UCSD-AML1 (cell line): Measurements from ENCODE around the gene IL17RA.
"Not testable (repeated sequence)": the region's sequence is repeated elsewhere in the genome, so short reads cannot be mapped to it uniquely, and the experiment has no call there.

Experiments used
- DNase-seq: peaks from one replicate; lab custom pipeline; 2025; ENCODE audit not compliant: unreplicated experiment; lab: John Stamatoyannopoulos, UW

IL17RA gene

DNA sequence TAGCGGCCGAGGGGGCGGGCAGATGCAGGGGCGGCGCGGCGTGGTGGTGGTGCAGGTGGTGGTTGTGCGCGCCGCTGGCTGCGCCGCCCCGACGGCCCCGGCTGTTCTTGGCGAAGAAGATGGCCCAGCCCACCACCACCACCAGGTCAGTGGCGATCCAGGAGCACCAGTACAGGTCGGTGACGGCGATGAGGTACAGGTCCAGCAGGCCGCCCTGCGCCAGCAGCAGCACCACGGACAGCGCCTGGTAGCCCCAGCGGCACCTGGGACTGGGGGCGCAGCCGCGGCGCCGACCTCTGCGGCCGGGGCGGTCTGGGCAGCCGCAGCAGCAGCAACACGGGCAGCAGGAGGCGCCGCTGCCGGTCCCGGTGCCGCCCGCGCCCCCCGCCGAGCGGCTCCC, 35.5 kb downstream of the IL17RA start:
- DNase-seq: peak; percentile 62

DNA sequence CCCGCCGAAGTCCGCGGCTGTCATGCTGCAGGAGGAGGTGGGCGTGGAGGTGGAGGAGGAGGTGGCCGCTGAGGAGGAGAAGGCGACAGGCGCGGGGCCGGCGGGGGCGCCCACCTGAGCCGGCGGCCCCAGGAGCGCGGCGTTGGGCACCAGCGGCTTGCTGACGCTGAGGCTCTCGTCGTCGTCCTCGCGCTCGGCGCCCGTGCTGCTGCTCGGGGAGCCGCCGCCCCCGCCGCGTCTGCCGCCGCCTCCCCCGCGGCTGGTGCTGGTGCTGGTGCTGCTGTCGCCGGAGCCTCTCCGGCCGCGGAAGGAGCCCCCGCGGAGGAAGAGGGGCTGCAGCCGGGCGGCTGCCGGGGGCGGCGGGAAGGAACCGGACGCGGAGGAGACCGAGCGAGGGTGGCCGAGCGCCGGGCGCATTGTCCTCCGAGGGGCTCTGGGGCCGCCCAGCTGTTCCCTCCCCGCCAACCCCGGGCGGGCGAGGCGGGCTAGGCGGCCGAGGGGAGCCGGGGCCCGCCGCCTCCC, 36.0 kb downstream of the IL17RA start:
- DNase-seq: peak; percentile 55

DNA sequence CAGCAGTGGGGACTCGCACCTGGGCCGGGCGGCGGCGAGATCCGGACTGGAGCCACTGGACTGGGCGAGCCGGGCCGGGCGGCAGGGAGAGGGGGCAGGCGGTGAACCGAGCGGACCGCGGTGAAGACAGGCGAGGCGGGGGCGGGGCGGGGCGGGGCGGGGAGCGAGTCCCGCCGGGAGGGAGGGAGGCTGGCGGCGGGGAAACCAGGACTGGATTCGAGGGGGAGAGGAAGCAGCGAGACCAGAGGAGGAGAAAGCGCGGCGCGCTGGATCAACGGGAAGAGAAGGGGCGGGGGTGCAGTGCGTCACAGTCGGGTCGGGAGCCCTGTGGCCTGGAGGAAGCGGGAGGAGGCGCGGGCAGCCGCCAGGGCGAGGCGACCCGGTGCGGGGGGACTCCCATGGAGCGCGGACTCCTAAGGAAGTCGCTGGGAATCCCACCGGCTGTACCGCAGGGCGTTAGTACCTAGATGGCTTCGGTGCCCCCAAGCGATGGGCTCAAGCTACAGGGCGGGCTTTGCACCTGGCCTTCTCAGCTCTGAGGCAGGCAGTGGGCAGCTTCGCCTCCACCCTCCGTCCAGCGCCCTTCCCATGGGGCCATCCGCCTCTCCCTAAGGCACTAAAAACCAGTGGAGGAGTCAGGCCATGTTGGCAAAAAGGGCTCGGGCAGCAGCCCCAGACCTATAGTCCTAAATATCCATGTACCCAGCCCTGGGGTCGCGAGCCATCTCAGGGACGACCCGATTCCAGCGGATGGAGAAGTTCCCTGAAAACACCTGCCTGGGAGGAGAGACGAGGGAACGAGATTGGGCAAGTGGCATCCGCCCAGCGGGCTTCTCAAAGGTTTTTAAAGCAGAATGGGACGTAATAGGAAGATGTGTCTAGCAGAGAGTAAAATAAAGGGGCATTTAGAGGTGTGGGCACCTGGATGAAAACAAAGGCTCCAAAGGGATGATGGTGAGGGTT, 36.7 kb downstream of the IL17RA start, which contains the start of gene TMEM121B:
Gene TMEM121B, minus strand, starts transcription at position 128 of the 963 bp plus-strand sequence. CDS start 233 bp downstream, outside the sequence.
- DNase-seq: peak; percentile 75

DNA sequence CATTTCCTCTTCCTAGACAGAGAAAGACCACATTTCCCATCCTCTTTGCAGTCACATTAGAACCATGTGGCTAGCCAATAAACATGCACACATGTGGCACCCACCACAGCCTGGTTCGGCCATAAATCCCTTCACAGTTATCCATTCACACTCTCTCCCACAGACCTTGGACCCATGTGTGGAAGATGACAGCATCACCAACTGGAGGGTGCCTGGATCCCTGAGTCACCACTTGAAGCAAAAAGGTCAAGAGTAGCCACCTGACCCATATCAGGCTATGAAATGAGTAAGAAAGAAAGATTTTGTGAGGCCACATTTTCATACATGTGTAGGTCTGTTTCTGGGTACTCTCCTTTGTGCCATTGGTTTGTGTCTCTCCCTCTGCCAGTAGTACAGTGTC, 45.4 kb downstream of the IL17RA start:
- DNase-seq: no peak

DNA sequence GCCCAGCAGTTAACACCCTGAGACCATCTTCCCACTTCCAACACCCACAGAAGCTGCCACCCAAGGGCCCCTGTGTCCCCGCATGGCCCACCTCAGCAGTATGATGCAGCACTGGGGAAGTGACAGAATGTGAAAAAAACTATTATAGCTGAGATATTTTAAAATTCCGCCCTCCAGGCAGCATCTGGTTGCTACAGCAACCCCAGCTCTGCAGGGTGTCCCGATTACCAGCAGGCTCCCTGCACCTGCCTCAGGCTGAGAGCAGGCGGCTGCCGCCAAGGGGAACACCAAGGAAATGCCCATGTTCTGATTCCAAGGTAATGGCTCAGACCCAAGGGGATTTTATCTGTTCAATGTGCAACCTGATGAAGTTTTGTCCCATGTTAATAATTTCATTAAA, 46.9 kb downstream of the IL17RA start:
- no peak for DNase-seq

DNA sequence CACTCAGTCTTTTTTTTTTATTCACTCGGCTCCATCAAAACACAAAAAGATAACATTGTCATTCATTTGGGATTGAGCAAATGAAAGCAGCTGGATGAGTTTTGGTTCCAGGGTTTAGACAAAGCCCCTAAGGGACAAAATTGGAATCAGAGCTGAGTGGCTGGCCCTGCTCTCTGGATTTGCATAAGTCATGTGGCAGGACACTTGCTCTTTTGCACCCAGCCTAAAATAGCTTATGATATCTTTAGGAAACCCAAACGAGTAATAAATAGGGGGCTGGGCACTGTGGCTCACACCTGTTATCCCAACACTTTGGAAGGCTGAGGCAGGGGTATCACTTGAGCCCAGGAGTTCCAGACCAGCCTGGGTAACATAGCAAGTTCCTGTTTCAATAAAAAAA, 47.3 kb downstream of the IL17RA start:
- DNase-seq: no peak

DNA sequence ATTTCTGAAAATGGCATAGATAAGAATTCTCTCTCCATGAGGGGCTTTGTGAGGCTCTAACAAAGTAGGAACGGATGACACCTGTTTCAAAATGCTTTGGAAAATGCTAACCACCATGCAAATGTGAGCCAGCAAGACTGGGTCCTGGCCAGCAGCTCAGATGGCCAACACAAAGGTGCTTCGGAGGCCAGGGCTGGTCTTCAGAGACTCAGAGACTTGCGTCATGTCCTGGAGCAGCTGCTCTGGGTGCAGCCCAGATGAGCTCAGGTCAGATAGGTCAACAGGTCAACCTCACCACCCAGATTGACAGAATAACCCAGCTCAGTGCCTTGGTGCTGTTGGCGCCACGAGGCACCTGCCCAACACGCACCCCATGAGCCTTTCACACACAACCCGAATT, 48.3 kb downstream of the IL17RA start:
- no peak for DNase-seq

DNA sequence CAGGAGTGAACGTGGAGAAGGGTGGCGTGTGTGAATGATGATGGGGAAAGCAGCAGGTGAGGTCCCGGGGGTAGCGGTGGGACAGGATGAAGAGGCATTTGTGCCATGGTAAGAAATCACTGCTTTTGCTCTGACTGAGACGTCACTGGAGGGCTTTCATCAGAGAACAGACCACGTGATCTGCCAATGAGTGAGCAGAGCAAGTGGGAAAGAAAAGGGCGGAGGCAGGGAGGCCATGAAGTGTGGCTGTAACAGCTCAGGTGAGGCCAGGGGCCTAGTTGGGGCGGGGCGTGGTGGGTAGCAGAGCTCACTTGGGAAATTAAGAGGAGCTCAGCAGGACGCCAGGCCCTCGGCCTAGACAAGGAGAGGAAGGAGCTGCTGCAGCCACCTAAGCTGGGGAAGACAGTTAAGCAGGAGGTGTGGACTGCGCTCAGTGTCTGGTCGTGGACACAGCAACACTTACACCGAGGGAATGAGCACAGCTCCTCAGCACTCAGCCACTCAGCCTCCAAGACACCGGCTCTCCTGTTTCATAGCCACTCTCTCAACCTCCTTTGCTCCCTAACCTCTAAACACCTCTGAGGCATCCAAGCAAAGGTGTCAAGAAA, 50.5 kb downstream of the IL17RA start:
- no peak for DNase-seq

DNA sequence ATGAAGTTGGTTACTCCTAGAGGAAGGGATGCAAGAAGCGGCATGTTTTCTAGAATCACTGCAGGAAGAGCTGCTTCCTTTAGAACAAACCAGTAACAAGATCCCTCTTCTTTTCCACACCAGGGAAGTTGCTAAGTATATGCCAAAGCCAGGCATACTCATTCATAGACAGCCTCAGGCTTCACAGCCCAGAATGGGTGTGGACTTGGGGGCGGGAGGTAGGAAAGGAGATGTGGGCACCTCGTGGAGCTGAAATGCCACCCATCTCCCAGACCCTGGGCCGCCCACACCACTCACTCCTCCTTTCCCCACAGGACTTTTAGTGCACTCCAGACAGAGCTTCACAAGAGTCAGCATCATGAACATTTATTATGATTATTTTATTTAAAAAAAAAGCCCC, 52.4 kb downstream of the IL17RA start:
- DNase-seq: no peak

DNA sequence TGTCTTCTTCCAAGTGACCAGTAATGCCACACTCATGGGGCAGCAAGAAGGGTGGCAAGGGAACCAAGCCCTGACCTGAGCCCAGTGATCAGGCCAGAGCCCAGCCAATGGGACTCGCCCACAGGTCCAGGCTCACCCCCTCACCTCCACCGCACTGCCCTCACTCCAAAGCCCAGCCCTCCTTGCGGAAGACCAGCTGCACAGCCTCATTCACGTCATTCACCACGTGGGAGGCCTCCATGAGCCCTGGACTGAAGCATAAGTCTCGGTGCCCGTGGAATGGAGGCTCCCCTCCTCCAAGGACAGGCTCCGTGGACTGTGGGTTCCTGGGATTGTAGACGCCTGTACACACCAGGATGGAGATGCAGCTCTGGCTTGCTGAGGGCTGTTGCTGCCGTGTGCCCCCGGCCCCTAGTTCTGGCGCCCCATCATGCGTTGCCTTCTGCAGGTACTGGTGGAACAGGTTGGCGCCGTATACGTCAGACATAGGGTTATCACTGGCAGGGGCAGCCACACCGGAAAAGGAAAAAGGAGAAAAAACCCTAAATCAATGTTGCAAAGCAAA, 53.1 kb downstream of the IL17RA start:
- no peak for DNase-seq

DNA sequence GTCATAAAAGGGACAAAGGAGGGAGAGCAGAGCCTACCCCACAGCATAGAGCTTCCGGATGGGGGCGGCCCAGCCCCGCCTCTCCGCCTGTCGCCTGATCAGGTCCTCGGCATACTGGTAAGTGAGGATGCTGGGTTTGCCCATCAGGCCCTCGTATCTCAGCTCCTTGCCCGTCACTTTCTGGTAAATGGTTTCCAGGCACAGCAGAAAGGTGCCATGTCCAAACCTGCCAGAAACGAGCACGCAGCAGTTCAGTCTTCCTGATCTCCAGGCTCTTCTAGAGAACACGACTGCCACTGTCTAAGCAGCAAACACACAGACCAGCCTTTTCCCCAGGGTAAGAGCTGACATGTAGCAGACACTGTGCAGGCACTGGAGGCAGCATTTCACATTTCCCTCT, 53.7 kb downstream of the IL17RA start:
- no peak for DNase-seq

DNA sequence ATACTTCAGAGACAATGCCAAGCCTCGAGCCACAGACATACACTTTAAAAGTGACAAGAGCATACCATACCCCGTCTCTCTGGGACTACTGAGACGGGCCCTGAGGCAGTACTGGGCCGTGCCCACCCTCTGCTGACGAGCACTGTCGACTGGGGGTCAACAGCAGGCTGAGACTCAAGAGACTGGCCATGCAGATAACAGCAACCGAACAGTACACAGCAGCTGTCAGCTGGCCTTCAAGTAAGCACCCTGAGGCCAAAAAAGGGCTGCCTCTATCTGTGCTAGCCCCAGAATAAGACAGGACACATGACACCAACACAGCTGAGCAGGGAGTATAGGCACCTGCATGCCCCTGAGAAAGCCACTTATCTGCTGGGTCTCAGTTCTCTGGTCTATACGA, 55.2 kb downstream of the IL17RA start:
- DNase-seq: no peak

DNA sequence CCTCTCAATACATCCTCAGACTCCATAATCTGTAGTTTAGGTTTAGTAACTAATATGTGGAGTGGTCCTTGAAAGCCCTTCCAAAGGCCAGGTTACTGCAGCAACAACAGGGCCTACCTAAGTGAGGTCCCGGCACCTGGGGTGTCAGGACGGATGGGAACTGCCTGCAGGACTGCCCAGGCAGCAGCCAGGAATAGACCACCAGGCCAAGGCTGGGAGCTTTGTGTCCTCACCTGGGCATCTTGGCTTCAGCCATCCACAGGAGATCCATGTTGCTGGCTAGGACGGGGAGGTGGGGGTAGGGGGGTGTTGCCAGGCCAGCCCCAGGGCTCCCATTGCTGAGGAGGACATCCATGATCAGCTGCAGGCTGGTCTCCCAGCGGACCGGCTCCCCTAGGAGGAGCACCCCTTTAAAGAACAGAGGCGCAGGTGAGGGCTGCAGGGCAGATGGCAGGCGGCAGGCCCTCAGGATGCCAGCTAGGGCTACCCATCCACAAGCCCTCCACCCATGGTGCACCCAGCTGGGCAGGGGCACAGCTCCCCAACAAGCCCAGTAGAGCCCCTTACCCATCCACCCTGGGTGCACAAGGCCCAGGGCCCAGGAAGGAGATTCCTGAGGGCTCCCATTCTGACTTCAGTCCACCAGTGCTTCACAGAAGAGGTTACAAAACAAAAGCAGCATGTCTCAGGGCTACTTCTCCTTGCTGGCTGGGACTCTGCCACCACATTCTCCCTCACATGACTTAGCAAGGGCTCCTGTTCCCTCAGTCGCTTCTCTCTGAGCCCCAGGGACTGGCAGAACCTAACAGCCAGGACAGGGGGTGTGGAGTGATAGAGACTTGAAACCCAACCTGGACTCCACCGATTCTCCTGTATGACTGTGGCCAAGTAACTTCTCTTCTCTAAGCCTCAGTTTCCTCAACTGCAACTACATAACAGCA, 56.3 kb downstream of the IL17RA start:
- no peak for DNase-seq

DNA sequence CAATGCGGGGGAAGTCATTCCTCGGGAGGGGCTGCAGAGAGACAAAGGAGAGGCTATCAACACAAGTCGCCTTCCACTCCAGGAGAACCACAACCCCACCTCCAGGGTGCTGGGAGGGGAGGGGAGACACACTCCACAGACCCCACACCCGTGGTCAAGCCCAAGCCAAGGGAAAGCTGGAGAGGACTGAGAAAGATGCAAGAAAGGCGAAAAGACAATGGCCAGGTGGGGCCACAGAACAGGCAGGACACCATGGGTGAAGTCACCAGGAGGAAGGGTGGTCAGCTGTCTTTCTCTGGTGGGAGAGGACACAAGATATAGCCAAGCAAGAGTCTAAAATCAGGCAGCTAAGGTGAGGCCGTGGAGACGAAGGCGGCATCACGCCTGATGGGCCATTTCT, 58.3 kb downstream of the IL17RA start:
- DNase-seq: no peak

DNA sequence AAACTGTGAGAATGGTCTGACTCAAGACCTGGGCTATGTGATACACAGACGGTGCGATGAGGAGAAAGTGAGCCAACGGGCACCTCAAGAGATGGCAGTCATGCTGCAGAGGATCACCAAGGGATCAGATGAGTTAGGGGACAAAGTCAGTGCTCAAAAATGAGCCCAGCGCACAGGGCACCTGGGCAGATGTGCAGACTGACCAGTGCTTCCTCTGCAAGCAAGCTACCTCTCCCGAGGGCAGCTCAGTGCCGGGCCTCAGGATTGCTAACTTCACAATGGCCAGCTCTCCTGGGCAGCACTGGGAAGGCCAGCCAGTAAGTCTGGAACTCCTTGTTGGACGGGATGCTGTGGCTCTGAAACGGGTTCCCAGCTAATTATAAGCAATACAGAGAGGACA, 59.0 kb downstream of the IL17RA start:
- no peak for DNase-seq

DNA sequence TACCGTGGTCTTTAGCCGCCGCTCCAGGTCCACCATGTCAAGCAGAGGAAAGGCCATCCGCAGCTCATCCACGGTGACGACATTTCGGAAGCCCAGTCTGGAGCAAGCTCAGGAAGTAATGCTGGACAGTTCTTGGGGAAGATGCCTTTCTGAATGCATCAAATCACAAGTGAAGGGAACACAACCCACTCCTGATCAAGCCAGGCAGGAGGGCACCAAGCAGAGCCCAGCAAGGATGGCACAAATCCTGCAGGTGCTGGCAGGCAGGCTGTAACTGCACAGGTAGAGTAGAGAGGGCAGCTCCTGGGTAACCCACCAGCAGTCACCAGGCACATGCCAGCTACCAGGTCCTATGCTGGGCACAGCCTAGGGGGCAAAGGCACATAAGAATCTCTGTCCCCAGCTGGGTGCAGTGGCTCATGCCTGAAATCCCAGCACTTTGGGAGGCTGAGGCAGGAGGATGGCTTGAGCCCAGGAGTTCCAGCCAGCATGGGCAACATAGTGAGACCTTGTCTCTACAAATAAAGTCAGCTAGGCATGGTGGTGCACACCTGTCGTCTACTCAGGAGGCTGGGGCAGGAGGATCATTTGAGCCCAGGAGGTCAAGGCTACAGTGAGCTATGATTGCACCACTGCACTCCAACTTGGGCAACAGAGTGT, 60.4 kb downstream of the IL17RA start:
- DNase-seq: no peak

DNA sequence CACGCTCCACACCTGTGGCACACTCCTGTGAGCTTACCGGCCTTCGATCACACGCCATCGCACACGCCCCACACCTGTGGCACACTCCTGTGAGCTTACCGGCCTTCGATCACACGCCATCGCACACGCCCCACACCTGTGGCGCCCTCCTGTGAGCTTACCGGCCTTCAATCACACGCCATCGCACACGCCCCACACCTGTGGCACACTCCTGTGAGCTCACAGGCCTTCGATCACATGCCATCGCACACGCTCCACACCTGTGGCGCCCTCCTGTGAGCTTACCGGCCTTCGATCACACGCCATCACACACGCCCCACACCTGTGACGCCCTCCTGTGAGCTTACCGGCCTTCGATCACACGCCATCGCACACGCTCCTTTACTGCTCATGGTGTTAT, 62.7 kb downstream of the IL17RA start:
- DNase-seq: not testable (repeated sequence)

DNA sequence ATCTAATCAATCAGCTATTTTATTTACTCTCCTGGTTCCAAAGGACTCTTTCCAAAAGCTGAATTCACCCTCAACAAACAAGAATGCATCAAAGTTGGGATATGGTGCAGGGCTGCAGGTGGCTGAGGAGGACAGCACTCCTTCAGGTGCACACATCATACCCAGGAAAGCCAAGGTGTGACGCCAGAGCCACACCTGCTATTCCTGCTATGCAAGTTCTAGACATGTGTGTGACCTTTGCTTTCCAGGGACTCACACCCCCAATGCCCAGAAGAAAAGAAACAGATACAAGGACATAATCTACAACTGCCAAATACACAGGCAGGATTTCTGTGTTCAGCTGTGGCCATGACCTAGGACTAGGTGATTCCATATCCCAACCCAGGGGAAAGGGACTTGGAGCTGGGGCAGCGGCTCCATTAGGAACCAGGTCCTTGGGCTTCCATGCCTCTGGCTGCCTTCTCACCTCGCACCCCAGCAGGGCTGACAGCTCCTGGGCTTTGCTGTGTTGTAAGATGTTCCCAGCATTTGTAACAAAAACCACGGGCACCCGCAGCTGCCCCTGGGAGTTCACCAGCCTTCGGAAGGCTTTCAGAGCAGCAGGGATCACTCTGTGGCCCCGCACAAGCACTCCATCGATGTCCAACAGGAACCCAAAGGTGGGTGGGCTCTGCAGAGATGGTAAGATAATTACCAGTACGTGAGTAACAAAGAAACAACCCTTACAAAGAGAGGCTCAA, 64.4 kb downstream of the IL17RA start:
- DNase-seq: no peak

DNA sequence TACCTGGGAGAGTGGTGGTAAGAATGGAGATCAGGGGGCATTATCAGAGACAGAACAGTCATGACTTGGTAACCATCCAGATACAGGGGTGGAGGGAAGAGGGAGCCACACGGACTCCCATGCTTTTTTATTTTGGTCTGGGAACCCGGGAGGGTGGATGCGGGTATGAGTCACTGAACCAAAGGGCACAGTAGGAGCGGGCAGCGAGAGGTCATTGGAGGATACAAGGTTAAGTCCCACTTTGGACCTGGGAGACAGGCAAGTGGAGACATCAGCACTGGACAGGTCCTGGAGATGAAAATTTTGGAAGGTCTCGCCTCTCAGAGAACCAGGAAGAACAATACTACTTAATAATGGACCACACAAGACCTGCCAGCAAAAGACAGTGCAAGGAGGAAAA, 67.5 kb downstream of the IL17RA start:
- DNase-seq: no peak

DNA sequence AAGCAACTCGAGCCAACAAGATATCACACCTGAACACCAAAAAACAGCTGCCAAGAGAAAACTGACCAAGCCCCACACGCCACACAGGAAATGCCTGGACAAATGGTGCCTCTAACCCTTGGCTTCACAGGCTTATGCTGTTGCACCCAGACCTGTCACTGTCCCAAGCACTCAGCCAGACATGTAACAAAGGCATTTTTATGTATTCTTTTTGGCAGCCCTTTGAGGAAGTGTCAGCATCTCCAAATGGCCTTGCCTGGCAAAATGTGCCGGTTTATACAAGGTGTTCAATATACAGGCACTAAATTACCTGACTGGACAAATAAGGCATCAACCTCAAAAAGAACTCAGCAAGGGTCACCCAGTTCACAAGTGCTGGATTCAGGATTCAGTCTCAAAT, 68.2 kb downstream of the IL17RA start:
- no peak for DNase-seq
